ENCODE measurements around the gene COX6B2.

Gene COX6B2

GRCh38 chr19:55369653-55370304 is 15.3 kb upstream of the COX6B2 start:
- Histone ChIP-seq H3K9me3 (ENCODE audit: control insufficient read depth in 2 of 2, low read length in 2 of 2) (no peaks in the 10 kb centered on the region), H3K4me3 (ENCODE audit: low read length in 2 of 2) (peak overlapping the region in 1 of 2 donors; percentile 20), H3K36me3 (ENCODE audit: control insufficient read depth in 2 of 2, insufficient read depth in 2 of 2, low read length in 2 of 2) (no peaks in the 10 kb centered on the region), H3K27me3 (ENCODE audit: control insufficient read depth in 2 of 2, insufficient read depth in 2 of 2, low read length in 2 of 2) (peaks cover 30 to 37% of the 10 kb centered on the region in 2 donors), H3K27ac (ENCODE audit: low read depth in 2 of 2, low read length in 2 of 2) (no peak overlapping the region), H3K9ac (ENCODE audit: low read depth in 1 of 2, low read length in 2 of 2) (peak overlapping the region in 1 of 2 donors; percentile 17), H3K4me1 (ENCODE audit: control insufficient read depth in 2 of 2, insufficient read depth in 2 of 2, low read length in 2 of 2) (no peaks in the 10 kb centered on the region)

GRCh38 chr19:55368701-55369563 is 14.4 kb upstream of the COX6B2 start:
- H3K27me3 ChIP-seq (ENCODE audit: control insufficient read depth in 2 of 2, insufficient read depth in 2 of 2, low read length in 2 of 2) = peaks cover 30 to 37% of the 10 kb centered on the region in 2 donors
- H3K4me1 ChIP-seq (ENCODE audit: control insufficient read depth in 2 of 2, insufficient read depth in 2 of 2, low read length in 2 of 2) = no peaks in the 10 kb centered on the region
- no peaks in the 10 kb centered on the region for H3K9me3 ChIP-seq (ENCODE audit: control insufficient read depth in 2 of 2, low read length in 2 of 2)
- no peaks in the 10 kb centered on the region for H3K36me3 ChIP-seq (ENCODE audit: control insufficient read depth in 2 of 2, insufficient read depth in 2 of 2, low read length in 2 of 2)
- H3K9ac ChIP-seq (ENCODE audit: low read depth in 1 of 2, low read length in 2 of 2) = no peak overlapping the region
- H3K27ac ChIP-seq (ENCODE audit: low read depth in 2 of 2, low read length in 2 of 2) = no peak overlapping the region
- H3K4me3 ChIP-seq (ENCODE audit: low read length in 2 of 2) = no peak overlapping the region

- H3K4me3 ChIP-seq (ENCODE audit: low read length in 2 of 2) = no peak overlapping the region
These were observed 13.6 kb upstream of the COX6B2 start for GRCh38 chr19:55368106-55368505.

DNA sequence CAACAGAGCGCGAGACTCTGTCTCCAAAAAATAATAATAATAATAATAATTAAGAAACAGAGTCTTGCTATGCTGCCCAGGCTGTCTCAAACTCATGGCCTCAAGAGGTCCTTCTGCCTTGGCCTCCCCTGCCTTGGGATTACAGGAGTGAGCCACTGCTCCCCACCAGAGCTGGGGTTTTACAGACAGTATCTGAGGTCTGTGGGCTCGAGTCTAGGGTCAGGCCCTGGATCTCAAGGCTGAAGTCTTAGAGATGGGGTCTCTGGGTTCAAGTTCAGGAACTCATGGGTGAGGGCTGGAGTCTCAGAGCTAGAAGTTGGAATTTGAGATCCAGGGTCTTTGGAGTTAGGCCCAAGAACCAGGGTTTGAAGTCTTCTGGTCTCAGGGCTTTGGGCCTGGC is 12.3 kb upstream of the COX6B2 start:
- Histone ChIP-seq H3K36me3 (ENCODE audit: control insufficient read depth in 2 of 2, insufficient read depth in 2 of 2, low read length in 2 of 2) (no peaks in the 10 kb centered on the region), H3K9me3 (ENCODE audit: control insufficient read depth in 2 of 2, low read length in 2 of 2) (no peaks in the 10 kb centered on the region), H3K4me1 (ENCODE audit: control insufficient read depth in 2 of 2, insufficient read depth in 2 of 2, low read length in 2 of 2) (no peaks in the 10 kb centered on the region), H3K27ac (ENCODE audit: low read depth in 2 of 2, low read length in 2 of 2) (no peak overlapping the region), H3K9ac (ENCODE audit: low read depth in 1 of 2, low read length in 2 of 2) (no peak overlapping the region), H3K4me3 (ENCODE audit: low read length in 2 of 2) (no peak overlapping the region), H3K27me3 (ENCODE audit: control insufficient read depth in 2 of 2, insufficient read depth in 2 of 2, low read length in 2 of 2) (peaks cover 21 to 28% of the 10 kb centered on the region in 2 donors)

More at GRCh38 chr19:55368106-55368505, 13.6 kb upstream of the COX6B2 start:
- Histone ChIP-seq H3K9ac (ENCODE audit: low read depth in 1 of 2, low read length in 2 of 2) (no peak overlapping the region), H3K27me3 (ENCODE audit: control insufficient read depth in 2 of 2, insufficient read depth in 2 of 2, low read length in 2 of 2) (peaks cover 30 to 37% of the 10 kb centered on the region in 2 donors), H3K27ac (ENCODE audit: low read depth in 2 of 2, low read length in 2 of 2) (no peak overlapping the region), H3K4me1 (ENCODE audit: control insufficient read depth in 2 of 2, insufficient read depth in 2 of 2, low read length in 2 of 2) (no peaks in the 10 kb centered on the region), H3K36me3 (ENCODE audit: control insufficient read depth in 2 of 2, insufficient read depth in 2 of 2, low read length in 2 of 2) (no peaks in the 10 kb centered on the region), H3K9me3 (ENCODE audit: control insufficient read depth in 2 of 2, low read length in 2 of 2) (no peaks in the 10 kb centered on the region)

GRCh38 chr19:55365964-55366363 is 11.4 kb upstream of the COX6B2 start:
- no peaks in the 10 kb centered on the region for H3K36me3 ChIP-seq (ENCODE audit: control insufficient read depth in 2 of 2, insufficient read depth in 2 of 2, low read length in 2 of 2)
- no peaks in the 10 kb centered on the region for H3K9me3 ChIP-seq (ENCODE audit: control insufficient read depth in 2 of 2, low read length in 2 of 2)
- H3K4me1 ChIP-seq (ENCODE audit: control insufficient read depth in 2 of 2, insufficient read depth in 2 of 2, low read length in 2 of 2) = no peaks in the 10 kb centered on the region
- H3K4me3 ChIP-seq (ENCODE audit: low read length in 2 of 2) = no peak overlapping the region
- H3K27ac ChIP-seq (ENCODE audit: low read depth in 2 of 2, low read length in 2 of 2) = no peak overlapping the region
- no peak overlapping the region for H3K9ac ChIP-seq (ENCODE audit: low read depth in 1 of 2, low read length in 2 of 2)
- H3K27me3 ChIP-seq (ENCODE audit: control insufficient read depth in 2 of 2, insufficient read depth in 2 of 2, low read length in 2 of 2) = peaks cover 18 to 25% of the 10 kb centered on the region in 2 donors

- no peak overlapping the region for H3K9ac ChIP-seq (ENCODE audit: low read depth in 1 of 2, low read length in 2 of 2)
- no peak overlapping the region for H3K4me3 ChIP-seq (ENCODE audit: low read length in 2 of 2)
- no peaks in the 10 kb centered on the region for H3K9me3 ChIP-seq (ENCODE audit: control insufficient read depth in 2 of 2, low read length in 2 of 2)
- H3K4me1 ChIP-seq (ENCODE audit: control insufficient read depth in 2 of 2, insufficient read depth in 2 of 2, low read length in 2 of 2) = no peaks in the 10 kb centered on the region
- H3K27me3 ChIP-seq (ENCODE audit: control insufficient read depth in 2 of 2, insufficient read depth in 2 of 2, low read length in 2 of 2) = peaks cover 14 to 20% of the 10 kb centered on the region in 2 donors
- H3K36me3 ChIP-seq (ENCODE audit: control insufficient read depth in 2 of 2, insufficient read depth in 2 of 2, low read length in 2 of 2) = no peaks in the 10 kb centered on the region
- no peak overlapping the region for H3K27ac ChIP-seq (ENCODE audit: low read depth in 2 of 2, low read length in 2 of 2)
These were observed 10.7 kb upstream of the COX6B2 start for GRCh38 chr19:55365245-55365644.

- no peak within 1 kb of the TSS for H3K4me3 ChIP-seq (ENCODE audit: low read length in 2 of 2)
- H3K9me3 ChIP-seq (ENCODE audit: control insufficient read depth in 2 of 2, low read length in 2 of 2) = no peaks in the 10 kb centered on the region
- H3K4me1 ChIP-seq (ENCODE audit: control insufficient read depth in 2 of 2, insufficient read depth in 2 of 2, low read length in 2 of 2) = no peaks in the 10 kb centered on the region
- H3K27ac ChIP-seq (ENCODE audit: low read depth in 2 of 2, low read length in 2 of 2) = no peak within 1 kb of the TSS
- no peaks in the 10 kb centered on the region for H3K36me3 ChIP-seq (ENCODE audit: control insufficient read depth in 2 of 2, insufficient read depth in 2 of 2, low read length in 2 of 2)
- H3K9ac ChIP-seq (ENCODE audit: low read depth in 1 of 2, low read length in 2 of 2) = no peak within 1 kb of the TSS
- peaks cover 4% of the 10 kb centered on the region in 2 donors for H3K27me3 ChIP-seq (ENCODE audit: control insufficient read depth in 2 of 2, insufficient read depth in 2 of 2, low read length in 2 of 2)
These were observed 8.6 kb upstream of the COX6B2 start, which contains the start of gene GARIN5B for GRCh38 chr19:55362990-55363716. GARIN5B (minus strand) TSS chr19:55363260; CDS start chr19:55363066, 194 bp downstream.

DNA sequence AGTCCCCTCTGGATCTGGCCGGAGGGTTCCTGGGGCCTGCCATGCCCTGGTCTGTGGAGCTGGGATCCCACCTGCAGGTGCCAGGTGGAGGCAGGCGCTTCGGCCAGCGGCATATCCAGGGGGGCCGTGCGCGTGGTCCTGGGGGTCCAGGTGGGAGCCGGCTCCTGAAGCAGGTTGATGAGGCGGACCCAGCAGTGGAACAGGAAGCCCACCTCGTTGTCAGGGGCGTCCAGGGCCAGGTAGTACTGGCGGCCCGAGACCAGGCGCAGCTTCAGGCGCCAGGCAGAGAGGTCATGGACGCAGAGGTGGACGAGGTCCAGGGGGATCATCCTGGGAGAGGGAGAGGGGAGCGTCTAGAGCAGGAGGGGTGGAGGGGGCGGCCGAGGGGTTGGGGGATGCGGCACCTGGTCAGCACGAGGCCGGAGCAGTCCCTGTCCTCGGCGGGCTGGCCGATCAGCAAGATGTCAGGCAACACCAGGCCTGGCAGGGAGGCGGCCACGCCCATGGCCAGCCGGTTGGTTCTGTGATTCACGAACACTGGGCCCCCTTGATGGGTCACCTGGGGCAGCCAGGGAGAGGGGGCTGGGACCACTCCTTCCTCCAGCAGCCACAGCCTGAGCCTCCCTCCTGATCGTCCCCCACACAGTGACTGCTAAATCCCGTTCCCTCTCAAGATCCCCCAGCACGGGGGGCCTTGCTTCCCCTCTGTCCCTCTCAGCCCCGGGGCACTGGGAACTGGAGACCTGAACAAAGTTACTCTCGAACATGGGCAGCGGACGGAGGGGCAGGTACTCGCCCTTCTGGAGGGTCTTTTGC is 7.9 kb upstream of the COX6B2 start:
- Histone ChIP-seq H3K9me3 (ENCODE audit: control insufficient read depth in 2 of 2, low read length in 2 of 2) (no peaks in the 10 kb centered on the region), H3K4me1 (ENCODE audit: control insufficient read depth in 2 of 2, insufficient read depth in 2 of 2, low read length in 2 of 2) (no peaks in the 10 kb centered on the region), H3K4me3 (ENCODE audit: low read length in 2 of 2) (no peak overlapping the region), H3K27ac (ENCODE audit: low read depth in 2 of 2, low read length in 2 of 2) (no peak overlapping the region), H3K27me3 (ENCODE audit: control insufficient read depth in 2 of 2, insufficient read depth in 2 of 2, low read length in 2 of 2) (no peaks in the 10 kb centered on the region), H3K36me3 (ENCODE audit: control insufficient read depth in 2 of 2, insufficient read depth in 2 of 2, low read length in 2 of 2) (no peaks in the 10 kb centered on the region), H3K9ac (ENCODE audit: low read depth in 1 of 2, low read length in 2 of 2) (no peak overlapping the region)

DNA sequence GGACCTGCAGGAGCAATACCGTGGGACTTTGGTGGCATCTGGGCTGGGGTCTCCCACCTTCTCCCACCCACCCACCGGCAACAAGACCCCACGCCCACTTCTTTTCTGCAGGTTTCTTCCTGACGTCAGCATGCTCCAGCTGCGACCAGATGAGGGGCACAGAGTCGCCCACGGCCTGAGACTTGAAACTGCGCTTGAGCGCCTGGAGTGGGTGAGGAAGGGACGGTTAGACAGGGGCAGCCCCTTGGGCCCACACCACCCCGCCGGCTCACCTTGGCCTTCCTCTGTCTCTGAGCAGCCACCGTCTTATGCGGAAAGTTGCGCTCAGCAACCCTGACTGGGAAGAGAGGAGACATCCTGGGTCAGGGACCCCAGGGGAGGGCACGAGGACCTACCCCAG is 6.4 kb upstream of the COX6B2 start:
- Histone ChIP-seq H3K9me3 (ENCODE audit: control insufficient read depth in 2 of 2, low read length in 2 of 2) (no peaks in the 10 kb centered on the region), H3K27ac (ENCODE audit: low read depth in 2 of 2, low read length in 2 of 2) (no peak overlapping the region), H3K9ac (ENCODE audit: low read depth in 1 of 2, low read length in 2 of 2) (no peak overlapping the region), H3K4me3 (ENCODE audit: low read length in 2 of 2) (no peak overlapping the region), H3K4me1 (ENCODE audit: control insufficient read depth in 2 of 2, insufficient read depth in 2 of 2, low read length in 2 of 2) (no peaks in the 10 kb centered on the region), H3K27me3 (ENCODE audit: control insufficient read depth in 2 of 2, insufficient read depth in 2 of 2, low read length in 2 of 2) (no peaks in the 10 kb centered on the region), H3K36me3 (ENCODE audit: control insufficient read depth in 2 of 2, insufficient read depth in 2 of 2, low read length in 2 of 2) (no peaks in the 10 kb centered on the region)

Data from mucosa of rectum (tissue), 2 donors.